Central memory CD8-positive, alpha-beta T cell (primary cell): ENCODE measurements around the gene VAV1.

Source experiments
- ATAC-seq: fragments of 150-1000 bp; cut with Tn5 transposase; replicated peaks from 2 replicates; pipeline ENCODE4 v1.10.0; 2022; ENCODE audit warnings: mild to moderate bottlenecking, moderate FRiP score, moderate number of reproducible peaks; ENCODE audit not compliant: poor library complexity, severe bottlenecking; ENCODE audit errors: extremely low read depth
- DNase-seq, 2 donors: peaks; one replicate each; pipeline ENCODE4 v3.0.0; 2021; ENCODE audit warnings: low spot score in 2 of 2
- H3K27ac Mint-ChIP-seq: one replicate; pipeline ENCODE4 v1.8.0; 2022; ENCODE audit warnings: low read depth, mild to moderate bottlenecking, moderate library complexity, mixed read lengths
- H3K27me3 Mint-ChIP-seq: one replicate; pipeline ENCODE4 v1.8.0; 2022; ENCODE audit warnings: mixed read lengths
- H3K36me3 Mint-ChIP-seq: one replicate; pipeline ENCODE4 v1.8.0; 2022; ENCODE audit warnings: mild to moderate bottlenecking, moderate library complexity, mixed read lengths; ENCODE audit not compliant: insufficient read depth
- H3K4me1 Mint-ChIP-seq: one replicate; pipeline ENCODE4 v1.8.0; 2022; ENCODE audit warnings: mixed read lengths
- H3K4me3 Mint-ChIP-seq: one replicate; pipeline ENCODE4 v1.8.0; 2022; ENCODE audit warnings: mild to moderate bottlenecking, moderate library complexity, mixed read lengths
- H3K9me3 Mint-ChIP-seq: one replicate; pipeline ENCODE4 v1.8.0; 2022; ENCODE audit warnings: mixed read lengths

Gene VAV1

GRCh38 chr19:6733338-6734095 lies 39.0 kb upstream of the VAV1 start:
- Mint-ChIP-seq H3K36me3 (peaks cover 21% of the 10 kb centered on the region), H3K4me3 (no peak overlapping the region), H3K27ac (no peak overlapping the region), H3K4me1 (peaks cover 28% of the 10 kb centered on the region), H3K9me3 (no peaks in the 10 kb centered on the region), H3K27me3 (no peaks in the 10 kb centered on the region)
- no peak for DNase-seq
- ATAC-seq = no peak

DNA sequence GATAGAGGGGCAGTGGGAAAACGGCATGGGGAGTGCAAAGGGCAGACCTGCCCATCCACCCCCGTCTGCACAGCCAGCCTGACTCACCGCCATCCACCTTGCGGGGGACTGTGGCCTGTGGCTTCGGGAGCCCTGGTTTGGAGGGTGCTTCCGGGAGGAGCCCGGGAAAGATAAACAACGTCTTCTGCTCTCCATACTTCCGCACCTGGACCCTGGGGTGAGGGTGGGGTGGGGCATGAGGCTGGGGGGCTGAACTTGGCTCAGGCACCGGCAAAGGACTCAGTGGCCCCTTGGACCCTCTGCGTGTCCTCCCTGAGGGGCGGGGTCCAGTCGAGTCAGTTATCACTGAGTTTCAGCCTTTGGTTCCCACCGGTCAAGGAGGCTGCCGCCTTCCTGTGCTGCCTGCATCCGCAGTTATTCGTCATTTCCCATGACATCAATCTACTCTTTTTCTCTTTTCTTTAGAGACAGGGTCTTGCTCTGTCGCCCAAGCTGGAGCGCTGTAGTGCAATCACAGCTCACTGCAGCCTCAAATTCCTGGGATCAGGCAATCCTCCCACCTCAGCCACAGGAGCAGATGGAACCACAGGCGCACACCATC lies 38.3 kb upstream of the VAV1 start:
- Mint-ChIP-seq H3K27ac (no peak overlapping the region), H3K4me1 (peaks cover 34% of the 10 kb centered on the region)
- ATAC-seq = no peak

GRCh38 chr19:6735181-6735911 lies 37.2 kb upstream of the VAV1 start:
- Mint-ChIP-seq H3K4me3 (no peak overlapping the region), H3K27ac (peak overlapping the region; percentile 100), H3K4me1 (peaks cover 37% of the 10 kb centered on the region), H3K36me3 (peaks cover 23% of the 10 kb centered on the region), H3K27me3 (no peaks in the 10 kb centered on the region), H3K9me3 (no peaks in the 10 kb centered on the region)
- ATAC-seq (no peak), DNase-seq (no peak)

More for the DNA sequence above, 38.3 kb upstream of the VAV1 start:
- H3K36me3 Mint-ChIP-seq = peaks cover 23% of the 10 kb centered on the region
- no peak overlapping the region for H3K4me3 Mint-ChIP-seq
- no peak for DNase-seq
- no peaks in the 10 kb centered on the region for H3K9me3 Mint-ChIP-seq
- H3K27me3 Mint-ChIP-seq = no peaks in the 10 kb centered on the region

DNA sequence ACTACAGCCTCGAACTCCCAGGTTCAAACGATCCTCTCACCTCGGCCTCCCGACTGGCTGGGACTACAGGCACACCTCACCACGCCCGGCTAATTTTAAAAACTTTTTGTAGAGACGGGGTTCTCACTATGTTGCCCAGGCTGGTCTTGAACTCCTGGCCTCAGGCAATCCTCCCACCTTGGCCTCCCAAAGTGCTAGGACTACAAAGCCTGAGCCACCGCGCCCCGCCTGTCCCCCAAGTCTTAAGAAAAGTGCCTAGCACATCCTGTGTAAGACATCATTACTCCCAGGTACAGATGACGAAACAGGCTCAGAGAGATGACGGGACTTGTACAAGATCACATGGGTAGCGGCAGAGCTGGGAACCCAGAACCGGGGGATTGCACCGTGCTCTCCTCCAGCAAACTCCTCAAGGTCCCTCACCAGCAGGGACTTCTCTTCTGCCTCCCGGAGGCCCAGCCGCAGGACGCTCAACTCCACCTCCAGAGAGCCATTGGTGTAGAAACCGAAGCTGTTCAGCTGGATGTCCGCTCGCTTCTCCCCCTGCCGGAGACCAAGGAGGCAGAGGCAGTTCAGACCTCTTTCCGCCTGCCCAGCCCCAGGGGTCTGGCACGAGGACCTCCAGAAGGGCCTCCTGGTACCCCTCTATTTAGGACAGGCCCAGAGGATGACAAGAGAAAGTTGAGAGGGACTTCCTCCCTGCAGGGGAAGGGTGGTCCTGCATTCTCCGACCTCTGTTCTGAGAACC lies 36.2 kb upstream of the VAV1 start:
- Mint-ChIP-seq H3K27ac (peak overlapping the region; percentile 100), H3K4me3 (peak overlapping the region; percentile 89), H3K36me3 (peaks cover 23% of the 10 kb centered on the region), H3K9me3 (no peaks in the 10 kb centered on the region), H3K27me3 (no peaks in the 10 kb centered on the region), H3K4me1 (peaks cover 43% of the 10 kb centered on the region)
- ATAC-seq (peak; percentile 25), DNase-seq (peak; percentile 56 to 63)

GRCh38 chr19:6736917-6737283 lies 35.6 kb upstream of the VAV1 start:
- peaks cover 23% of the 10 kb centered on the region for H3K36me3 Mint-ChIP-seq
- H3K4me1 Mint-ChIP-seq = peaks cover 43% of the 10 kb centered on the region
- no peaks in the 10 kb centered on the region for H3K27me3 Mint-ChIP-seq
- H3K9me3 Mint-ChIP-seq = no peaks in the 10 kb centered on the region
- H3K4me3 Mint-ChIP-seq = peak overlapping the region; percentile 89
- DNase-seq (no peak), ATAC-seq (no peak)
- H3K27ac Mint-ChIP-seq = peak overlapping the region; percentile 100

- ATAC-seq (peak; percentile 82), DNase-seq (peak; percentile 96 to 99)
- Mint-ChIP-seq H3K9me3 (no peaks in the 10 kb centered on the region), H3K27ac (peak within 1 kb of the TSS; percentile 100), H3K4me3 (peak within 1 kb of the TSS; percentile 89), H3K36me3 (peaks cover 23% of the 10 kb centered on the region), H3K27me3 (no peaks in the 10 kb centered on the region), H3K4me1 (peaks cover 40% of the 10 kb centered on the region)
Measured at GRCh38 chr19:6737284-6737872, 35.1 kb upstream of the VAV1 start, which contains the start of gene GPR108. GPR108 (minus strand) TSS chr19:6737580; CDS start chr19:6737576, 4 bp downstream.

GRCh38 chr19:6737873-6738786 lies 34.4 kb upstream of the VAV1 start:
- Mint-ChIP-seq H3K27ac (peak overlapping the region; percentile 100), H3K36me3 (peaks cover 21% of the 10 kb centered on the region), H3K4me1 (peaks cover 35% of the 10 kb centered on the region), H3K27me3 (no peaks in the 10 kb centered on the region), H3K9me3 (no peaks in the 10 kb centered on the region), H3K4me3 (peak overlapping the region; percentile 89)
- DNase-seq = peak; percentile 58 to 63
- peak; percentile 13 for ATAC-seq

DNA sequence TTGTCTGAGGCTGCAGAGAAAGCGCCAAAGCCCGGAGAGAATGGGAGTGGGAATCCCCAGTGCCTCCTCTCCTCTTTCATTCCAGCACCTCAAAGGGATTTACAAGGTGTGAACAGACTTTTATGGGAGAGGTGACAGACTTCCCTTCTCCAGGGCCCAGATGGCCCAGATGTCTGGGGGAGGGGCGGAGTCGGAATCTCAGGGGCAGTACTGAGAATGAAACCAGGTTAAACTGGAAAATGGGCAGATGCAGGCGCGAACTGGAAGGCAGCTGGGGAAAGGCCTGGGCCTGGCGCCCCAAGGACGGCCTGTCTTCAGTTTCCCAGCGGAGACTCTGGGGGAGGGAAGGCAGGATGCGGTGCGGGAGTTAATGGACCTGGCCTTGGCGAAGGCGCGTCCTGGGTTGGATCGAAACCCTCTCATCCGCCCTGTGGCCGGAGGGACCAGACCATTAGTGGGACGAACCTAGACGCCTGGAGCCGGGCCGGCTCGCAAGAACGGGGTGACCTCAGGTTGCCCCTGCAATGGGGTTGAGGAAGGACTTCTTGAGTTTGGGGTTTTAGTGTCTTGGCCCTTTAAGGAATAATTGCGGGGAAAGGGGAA lies 33.6 kb upstream of the VAV1 start:
- peaks cover 37% of the 10 kb centered on the region for H3K4me1 Mint-ChIP-seq
- no peaks in the 10 kb centered on the region for H3K9me3 Mint-ChIP-seq
- H3K36me3 Mint-ChIP-seq = peaks cover 18% of the 10 kb centered on the region
- ATAC-seq = no peak
- H3K4me3 Mint-ChIP-seq = peak overlapping the region; percentile 89
- no peak for DNase-seq
- H3K27ac Mint-ChIP-seq = peak overlapping the region; percentile 100
- no peaks in the 10 kb centered on the region for H3K27me3 Mint-ChIP-seq

- Mint-ChIP-seq H3K4me1 (peaks cover 42% of the 10 kb centered on the region), H3K36me3 (peaks cover 15% of the 10 kb centered on the region), H3K9me3 (no peaks in the 10 kb centered on the region), H3K27me3 (no peaks in the 10 kb centered on the region), H3K4me3 (peak within 1 kb of the TSS; percentile 89), H3K27ac (peak within 1 kb of the TSS; percentile 100)
- DNase-seq (peak; percentile 62 to 68), ATAC-seq (no peak)
Measured at GRCh38 chr19:6739390-6739882, 33.1 kb upstream of the VAV1 start, which contains the start of gene TRIP10. TRIP10 (plus strand) TSS chr19:6739680; CDS start chr19:6739762, 82 bp downstream.

GRCh38 chr19:6739883-6740588 lies 32.5 kb upstream of the VAV1 start:
- no peak for ATAC-seq
- no peaks in the 10 kb centered on the region for H3K9me3 Mint-ChIP-seq
- DNase-seq = no peak
- no peaks in the 10 kb centered on the region for H3K27me3 Mint-ChIP-seq
- H3K36me3 Mint-ChIP-seq = peaks cover 13% of the 10 kb centered on the region
- peak overlapping the region; percentile 89 for H3K4me3 Mint-ChIP-seq
- peaks cover 43% of the 10 kb centered on the region for H3K4me1 Mint-ChIP-seq
- no peak overlapping the region for H3K27ac Mint-ChIP-seq
